GM18517 (cell line): ENCODE measurements around the gene APOC3.
A peak's percentile ranks its signal among the peaks of the same experiment; 100 is the strongest.

Experiments used
- ATAC-seq: cut with Tn5 transposase; IDR thresholded peaks from one replicate; pipeline ENCODE4 v1.9.1; 2021; ENCODE audit warnings: mild to moderate bottlenecking, moderate library complexity; ENCODE audit not compliant: unreplicated experiment

APOC3 gene

DNA sequence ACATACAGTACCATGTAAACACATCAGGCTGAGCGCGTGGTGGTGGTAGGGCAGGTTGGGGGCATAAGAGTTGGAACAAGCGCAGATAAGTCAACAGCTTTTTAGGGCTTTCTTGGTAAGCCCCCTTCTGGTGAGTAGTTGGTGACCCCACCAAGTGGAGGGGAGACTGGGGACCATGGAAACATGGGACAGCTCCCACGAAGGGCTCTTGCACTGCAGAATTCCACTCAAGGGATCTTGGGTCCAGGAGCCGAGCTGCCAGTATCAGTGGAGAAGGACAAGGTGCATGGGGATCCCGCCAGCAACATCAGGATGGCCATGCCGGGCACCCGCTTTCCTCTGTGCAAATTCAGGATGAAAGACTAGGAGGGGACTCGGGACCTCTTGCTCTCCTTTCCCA lies 14.0 kb downstream of the APOC3 start:
- no peak for ATAC-seq

DNA sequence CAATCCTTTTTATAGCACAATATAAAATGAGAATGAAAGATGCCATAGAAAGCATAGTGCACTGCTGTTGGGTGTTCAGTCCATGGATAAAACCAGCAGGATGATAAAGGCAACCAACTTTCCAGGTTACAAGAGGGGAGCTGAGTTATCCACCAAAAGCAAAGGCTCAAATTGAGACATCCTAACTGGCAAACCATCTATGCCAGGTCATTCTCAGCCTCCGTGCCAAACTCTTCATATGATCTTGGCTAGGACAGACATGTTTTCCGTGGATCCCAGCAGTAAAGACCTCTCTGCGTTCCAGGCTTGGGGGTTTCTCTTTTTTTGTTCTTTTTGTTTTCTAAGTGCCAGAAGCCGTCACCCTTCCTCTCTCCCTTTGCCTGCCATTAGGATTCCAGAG lies 15.0 kb downstream of the APOC3 start:
- no peak for ATAC-seq

DNA sequence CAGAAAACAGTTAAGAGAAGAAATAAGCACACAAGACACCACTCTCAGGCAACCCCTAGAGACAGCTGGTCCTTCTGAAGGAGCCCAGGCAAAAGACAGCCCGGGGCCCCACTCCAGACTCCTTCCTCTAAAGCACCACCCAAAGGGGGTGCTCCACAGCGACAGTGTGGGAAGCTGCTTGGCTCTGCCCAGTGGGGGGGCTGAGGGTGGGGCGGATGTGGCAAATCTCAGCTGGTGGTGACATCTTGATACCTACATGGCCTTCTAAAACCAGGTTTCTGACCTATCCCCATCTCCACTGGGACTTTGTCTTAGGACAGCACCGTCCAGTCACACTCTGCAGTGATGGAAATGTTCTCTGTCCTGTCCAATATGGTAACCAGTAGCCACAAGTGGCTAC lies 17.9 kb downstream of the APOC3 start:
- ATAC-seq = no peak

DNA sequence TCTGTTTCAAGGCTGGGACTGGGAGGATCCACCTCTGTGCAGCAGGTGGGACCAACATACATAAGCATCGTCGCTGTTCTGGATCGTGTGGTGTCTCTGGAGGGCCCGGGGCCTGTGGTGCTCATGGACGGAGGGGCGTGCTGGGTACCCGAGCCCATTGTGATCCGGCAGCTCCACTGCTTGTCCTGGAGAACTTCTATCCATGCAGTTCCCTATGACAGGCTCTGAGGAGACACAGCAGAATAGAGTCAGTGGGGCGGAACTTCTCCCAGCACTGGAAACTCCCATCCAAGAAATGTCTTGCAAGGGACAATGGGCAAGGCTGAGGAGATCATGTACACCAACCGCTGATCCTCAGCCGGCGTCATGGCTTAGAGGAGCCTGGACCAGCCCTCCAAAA lies 19.4 kb downstream of the APOC3 start:
- ATAC-seq = no peak

DNA sequence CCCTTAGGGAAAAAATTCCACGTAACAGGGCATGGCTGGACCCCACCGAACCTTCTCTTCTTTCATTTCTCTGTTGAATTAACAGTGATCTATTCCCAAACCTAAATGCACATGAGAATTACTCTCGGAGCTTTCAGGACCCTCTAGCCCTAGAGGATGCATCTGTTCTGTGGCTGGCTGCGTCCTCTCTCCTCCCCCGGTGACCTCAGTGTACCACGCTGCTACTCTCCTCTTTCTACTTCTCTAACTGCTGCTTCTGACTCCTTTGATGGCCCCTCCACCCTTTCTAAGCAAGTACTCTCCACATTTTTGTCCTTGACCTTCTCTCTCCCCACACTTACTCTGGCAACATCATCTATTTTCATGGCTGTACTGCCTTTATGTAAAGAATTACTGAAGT lies 19.8 kb downstream of the APOC3 start:
- no peak for ATAC-seq

DNA sequence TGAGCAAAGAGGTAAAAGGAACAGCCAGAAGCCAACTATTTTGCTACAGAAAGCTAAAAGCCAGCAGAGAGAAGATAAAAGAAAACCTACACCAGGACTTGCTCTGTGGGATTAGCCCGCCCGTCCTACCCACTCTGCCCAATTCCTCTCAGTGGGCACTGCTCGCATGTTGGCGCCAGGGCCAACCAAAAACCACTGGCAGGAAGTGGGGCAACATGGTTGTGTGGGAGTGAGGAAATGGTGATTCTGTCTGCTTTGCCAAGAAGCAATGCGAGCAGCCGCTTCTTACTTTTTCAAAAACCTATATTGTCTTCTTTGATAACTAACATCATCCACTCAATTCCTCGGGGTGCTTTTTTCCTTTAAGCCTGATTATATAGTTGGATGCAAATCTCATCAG lies 21.9 kb downstream of the APOC3 start:
- ATAC-seq = no peak

DNA sequence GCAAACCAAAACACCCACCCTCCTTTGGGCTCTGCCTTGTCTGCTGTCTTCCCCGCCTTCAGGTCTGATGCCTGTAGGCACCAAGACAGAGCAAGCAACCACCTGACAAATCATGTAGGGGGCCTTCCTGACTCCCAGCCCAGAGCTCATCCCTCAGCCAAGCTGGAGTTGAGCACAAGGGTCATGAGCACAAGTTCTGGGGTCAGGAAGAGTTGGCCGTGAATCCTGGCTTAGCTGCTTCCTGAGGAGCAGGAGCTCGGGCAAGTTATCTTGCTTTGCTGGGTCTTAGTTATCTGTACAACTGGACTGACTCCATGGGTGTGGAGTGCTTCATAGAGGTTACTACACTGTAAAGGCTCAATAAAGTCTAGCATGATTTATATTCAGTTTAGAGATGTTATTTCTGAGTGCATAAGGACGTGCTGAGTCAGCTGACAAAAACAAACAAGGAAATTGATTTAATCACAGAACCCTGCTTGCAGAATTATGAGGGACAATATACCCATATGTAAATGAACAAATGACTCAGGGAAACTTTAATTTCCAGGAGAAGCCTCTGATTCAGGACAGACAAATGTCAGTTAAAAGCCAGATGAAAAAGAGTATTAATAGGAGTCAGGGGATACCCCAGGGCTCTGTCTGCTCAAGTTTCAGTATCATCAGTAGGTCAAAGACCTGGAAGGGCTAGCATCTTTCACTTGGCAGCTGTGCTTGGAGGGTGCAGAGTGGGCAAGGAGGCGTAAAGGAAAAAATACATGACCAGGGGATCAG lies 22.7 kb downstream of the APOC3 start:
- no peak for ATAC-seq

DNA sequence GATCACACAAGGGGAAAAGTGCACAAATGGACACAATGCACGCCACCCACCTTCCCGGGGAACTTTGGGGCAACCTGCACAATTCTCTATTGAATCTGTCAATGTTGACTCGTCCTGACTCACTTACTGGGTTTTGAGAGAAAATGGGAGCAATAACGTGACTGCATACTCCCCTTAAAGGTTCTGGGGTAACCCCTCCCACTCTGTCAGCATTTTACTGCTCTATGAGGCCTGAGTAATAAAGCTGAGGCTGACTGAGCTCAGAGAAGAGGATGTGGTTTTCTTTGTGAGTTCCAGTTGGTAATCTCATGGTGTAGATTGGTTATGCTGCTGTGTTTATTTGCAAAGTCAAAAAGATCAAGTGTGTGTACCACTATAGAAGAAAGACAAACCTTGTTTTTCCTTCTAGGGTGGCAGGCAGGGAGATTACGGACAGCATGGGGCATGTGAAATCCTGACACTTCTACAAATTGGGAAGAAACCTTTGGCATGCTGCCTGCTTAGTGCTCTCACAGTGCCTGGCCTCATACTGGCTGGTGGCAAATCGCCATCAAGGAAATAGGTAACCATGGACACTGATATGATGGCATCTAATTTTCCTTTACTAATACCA lies 23.9 kb downstream of the APOC3 start:
- peak; percentile 94 for ATAC-seq

DNA sequence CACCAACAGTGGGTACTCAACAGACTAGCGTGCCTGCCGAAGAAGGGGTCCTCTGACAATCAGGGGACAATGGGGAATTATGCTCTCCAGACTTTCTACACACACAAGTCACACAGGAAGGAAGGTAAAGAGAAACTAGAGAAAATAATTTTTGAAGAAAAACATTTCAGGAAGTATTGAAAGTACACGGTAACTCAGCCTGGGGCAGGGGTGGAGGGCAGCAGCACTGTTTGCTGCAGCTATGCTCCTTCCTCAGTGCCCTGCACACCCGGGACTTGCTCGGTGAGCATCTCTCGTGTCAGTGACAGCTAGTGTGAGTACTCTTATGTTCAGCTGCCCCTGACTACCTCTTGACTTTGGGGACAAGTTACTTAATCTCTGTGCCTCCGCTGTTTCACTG lies 25.7 kb downstream of the APOC3 start:
- no peak for ATAC-seq

DNA sequence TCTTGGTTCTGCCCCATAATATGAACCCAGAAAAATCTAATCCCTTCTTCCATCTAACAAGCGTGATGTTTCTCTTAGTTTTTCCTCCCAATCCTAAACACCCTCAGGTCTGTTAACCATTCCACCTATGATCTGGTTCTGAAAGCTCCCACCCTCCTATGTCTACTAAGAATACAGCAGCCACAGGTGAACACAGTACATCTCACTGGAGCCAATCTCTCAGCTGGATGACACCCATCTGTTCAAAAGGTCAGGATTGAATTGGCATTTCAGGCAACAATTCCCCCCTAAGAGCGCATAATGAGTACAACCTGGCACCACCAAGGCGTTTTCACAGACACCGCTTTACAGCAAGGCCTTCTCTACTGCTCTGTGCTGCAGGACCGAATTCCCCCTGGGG lies 26.7 kb downstream of the APOC3 start:
- no peak for ATAC-seq

DNA sequence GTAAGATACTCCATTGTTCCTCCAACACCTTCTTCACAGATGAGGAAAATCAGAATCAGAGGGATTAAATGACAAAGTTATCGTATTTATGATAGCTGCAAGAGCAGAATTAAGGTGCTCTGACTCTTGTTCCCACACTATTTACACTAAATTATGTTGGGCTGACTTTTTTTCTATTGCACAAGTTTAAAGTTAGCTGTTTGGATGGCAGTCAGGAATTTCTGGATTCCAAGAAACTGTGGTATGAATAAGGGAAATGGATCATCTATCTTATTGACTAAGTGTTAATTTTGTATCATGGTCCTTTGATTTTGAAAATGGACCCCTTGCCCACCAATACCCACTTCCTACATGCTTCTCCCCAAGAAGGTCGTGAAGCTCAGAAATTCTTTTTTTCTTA lies 27.6 kb downstream of the APOC3 start:
- no peak for ATAC-seq

DNA sequence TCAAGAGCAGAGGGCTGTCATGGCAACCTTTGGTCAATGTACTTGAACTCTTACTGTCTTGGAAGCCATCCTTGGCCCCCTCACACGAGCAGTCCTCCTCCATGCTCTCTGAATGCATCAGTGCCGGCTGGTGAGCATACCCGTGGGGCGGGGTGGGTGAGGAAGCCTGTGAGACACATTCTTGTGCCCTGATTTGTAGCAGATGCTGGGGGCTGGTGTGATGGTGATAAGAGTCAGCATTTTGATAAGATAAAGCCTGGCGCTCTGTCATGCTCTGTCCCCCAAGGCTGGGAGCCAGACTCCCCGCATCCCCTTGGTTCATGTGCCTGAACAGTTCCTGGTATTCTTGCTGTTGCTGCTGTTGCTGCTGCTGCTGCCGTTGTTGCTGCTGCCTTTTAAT lies 28.2 kb downstream of the APOC3 start:
- no peak for ATAC-seq

DNA sequence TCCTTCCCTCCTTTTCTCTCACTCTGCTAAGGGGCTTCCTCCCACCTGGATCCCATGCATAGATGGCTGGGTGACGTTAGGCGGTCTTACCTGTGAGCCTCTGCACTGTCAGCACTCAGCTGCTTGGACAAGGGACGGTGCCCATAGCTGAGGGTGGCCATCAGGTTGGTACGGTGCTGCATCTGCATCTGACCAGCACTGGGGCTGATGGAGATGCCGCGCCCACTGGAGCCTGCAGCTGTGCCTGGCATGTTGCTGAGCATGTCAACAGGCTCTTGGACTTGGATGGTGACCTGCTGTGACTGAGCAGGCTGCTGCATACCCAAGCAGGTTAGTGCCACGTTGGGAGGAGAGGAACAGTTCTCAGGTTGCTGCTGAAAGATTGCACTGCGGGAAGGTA lies 29.5 kb downstream of the APOC3 start:
- ATAC-seq = no peak

DNA sequence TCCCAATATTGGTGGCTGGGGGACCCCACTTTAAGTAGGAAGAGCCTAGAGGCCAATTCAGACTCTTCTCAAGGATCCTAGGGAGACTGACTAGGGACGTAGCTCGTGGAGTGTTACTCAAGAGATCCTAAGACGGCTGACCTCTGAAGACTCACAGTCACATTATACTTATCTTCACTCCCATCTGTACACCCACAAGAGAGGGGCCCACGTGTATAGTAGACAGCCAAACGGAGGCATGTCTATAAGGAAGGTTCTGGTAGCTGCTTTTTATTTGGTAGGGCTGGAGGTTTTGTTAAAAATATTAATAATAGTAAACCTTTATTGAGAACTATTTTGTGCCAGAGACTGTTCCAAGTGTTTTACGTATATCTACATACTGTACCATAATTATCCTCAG lies 30.6 kb downstream of the APOC3 start:
- ATAC-seq = no peak

DNA sequence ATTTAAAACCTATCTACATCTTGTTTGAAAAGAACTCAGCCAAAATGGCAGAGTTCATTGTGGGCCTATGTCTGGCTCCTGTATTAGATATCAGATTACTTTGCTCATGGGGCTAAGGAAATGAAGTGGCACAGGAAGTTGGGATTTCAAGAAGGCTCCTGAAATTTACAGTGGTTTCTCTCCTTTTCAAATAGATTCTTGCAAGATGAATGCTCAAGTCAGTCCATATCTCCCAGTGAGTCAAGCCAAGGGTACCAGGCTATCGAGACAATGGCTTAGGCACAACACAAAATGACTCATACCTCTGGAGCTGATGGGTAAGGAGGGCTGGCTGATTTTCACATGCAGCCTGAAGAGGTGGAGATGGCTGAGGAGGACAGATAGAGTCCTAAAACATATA lies 31.8 kb downstream of the APOC3 start:
- no peak for ATAC-seq

DNA sequence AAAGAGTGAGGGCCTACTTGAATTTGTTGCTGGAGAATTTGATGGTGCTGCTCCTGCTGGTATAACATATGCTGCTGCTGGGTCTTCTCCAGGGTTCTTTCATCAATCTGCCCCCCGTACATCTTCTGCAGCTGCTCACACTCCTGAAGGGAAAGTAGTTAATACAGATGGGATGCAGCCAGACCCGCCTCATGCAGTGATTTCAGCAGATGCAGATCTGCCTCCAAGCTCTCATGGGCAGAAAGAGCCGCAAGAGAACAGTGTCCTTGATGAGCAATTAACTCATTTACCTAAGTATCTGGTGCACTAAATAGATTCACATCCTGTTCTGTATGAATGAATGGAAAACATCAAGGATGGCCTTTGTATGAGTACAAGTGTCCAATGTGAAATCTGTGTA lies 32.5 kb downstream of the APOC3 start:
- no peak for ATAC-seq

DNA sequence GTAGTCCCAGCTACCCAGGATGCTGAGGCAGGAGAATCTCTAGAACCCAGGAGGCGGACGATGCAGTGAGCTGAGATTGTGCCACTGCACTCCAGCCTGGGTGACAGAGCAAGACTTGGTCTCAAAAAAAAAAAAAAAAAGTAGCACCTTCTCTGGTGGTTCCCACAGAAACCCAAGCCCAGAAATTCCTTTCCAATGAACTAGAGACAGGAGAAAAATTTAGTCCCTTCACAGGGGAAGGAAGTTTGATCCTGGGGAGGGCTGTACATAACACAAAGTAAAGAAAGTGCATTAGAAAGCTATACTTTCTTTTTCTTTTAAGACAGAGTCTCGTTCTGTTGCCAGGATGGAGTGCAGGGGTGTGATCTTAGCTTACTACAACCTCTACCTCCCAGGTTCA lies 33.2 kb downstream of the APOC3 start:
- ATAC-seq = no peak

DNA sequence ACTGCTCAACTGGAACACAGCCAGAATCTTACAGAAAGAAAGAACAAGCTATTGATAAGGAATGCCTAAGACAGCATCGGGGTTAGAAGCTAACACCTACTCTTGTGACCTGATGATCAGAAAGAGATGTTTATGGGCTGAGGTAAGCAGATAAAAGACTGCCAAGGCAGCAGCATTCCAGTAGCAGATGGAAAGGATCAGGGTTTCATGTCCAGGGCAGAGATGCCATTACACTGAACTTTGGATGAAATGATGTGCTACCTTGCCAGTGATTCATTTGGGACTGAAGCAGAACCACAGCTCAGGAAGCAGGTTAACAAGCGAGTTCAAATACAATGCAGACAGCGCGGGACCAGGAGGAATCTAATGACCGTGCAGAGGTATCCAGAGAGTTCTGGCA lies 34.8 kb downstream of the APOC3 start:
- ATAC-seq = no peak

DNA sequence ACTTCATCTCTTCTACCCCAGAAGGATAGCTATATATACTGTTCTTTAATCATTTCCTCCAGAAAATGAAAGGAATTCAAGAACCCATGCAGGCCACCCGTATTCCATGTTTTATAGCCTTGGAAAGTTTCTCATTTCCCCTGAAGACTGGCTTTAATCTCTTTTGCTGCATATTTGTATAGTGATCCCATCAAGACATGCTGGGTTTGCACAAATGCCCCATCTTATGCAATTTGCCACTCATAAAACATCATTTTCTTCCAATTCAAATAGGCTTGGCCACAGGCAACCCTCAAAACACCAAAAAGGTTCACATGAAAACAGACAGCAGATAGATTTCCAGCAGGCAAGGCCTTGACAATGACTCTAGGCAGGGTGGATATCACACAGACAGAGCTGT lies 36.0 kb downstream of the APOC3 start:
- no peak for ATAC-seq

DNA sequence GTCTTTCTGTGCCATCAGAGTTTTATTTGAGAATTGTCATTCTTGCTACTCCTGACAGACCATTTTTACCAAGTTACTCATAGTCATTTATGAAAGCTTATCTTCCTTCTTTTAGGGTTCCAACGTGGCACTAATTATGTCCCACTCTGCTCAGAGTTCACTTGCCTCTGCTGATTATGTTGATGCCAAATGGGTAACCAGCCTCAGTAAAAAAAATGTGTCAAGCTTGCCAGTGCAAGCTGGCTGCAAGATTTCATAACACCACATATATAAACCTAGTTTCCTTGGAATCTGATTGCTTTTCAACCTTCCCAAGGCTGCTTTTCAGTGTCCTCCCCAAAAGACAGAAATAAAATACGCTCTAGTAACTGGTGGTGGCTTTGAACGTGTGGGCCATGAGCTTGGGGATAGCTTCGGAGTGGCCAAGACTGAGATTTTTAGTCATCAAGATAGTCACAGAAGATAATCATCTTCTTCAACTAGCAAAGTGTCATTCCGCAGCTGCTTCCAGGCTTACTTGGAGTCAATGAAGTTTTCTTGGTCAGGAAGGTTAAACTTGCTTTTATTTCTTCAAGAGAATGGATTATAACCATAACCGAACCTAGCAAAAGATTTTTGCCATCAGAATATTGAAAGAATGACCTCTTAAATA lies 37.2 kb downstream of the APOC3 start:
- no peak for ATAC-seq

DNA sequence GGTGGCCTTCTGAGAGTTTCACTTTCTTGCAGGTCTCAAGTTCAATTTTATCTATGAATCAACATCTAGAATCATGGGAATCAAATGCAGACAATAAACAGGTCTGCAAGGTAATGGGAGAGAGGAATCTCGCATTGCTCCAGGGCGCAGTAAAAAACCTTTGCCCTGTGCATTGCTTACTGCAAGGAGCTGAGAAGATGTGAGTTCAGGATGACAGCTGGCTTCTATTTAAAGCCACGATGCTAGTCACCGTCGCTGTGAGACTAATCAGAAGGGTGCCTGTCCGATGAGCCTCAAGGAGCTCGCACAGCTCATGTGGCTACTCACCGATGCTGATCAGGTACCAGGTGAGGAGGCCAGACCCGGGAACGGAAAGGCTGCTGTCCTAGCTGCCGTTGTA lies 37.9 kb downstream of the APOC3 start:
- no peak for ATAC-seq

DNA sequence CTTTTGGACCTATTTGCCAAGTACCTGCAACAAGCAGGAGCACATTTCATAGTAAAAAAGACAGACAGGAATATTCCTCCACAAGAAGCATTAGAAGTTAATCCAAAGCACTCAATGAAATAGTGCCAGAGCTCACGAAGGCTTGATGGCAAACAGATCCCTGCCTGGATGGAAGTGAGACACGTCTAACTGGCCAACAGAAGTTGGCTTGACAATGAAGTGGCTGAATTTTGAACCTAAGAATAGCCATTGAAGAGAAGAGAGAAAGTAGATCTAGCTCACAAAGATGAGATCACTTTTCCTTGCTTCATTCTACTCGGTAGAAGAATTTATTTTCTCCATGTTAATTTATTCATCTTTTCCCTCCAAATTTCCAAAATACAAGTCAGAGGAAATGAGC lies 38.4 kb downstream of the APOC3 start:
- no peak for ATAC-seq
